ENCODE data around the gene ITGBL1.

Gene ITGBL1

GRCh38 chr13:101453784-101454201, 1.3 kb downstream of the ITGBL1 start:
- H3K4me1 ChIP-seq (ENCODE audit: control insufficient read depth in 1 of 2, insufficient read depth in 1 of 2, low read depth in 1 of 2, low read length in 1 of 2), result no peaks in the 10 kb centered on the region
- H3K27ac ChIP-seq, result no peak overlapping the region
- H3K9me3 ChIP-seq, result no peaks in the 10 kb centered on the region
- H3K4me3 ChIP-seq (ENCODE audit: low read depth in 1 of 2, low read length in 1 of 2), result no peak overlapping the region
- no peaks in the 10 kb centered on the region for H3K36me3 ChIP-seq
- peaks cover 37% of the 10 kb centered on the region for H3K27me3 ChIP-seq
- TF ChIP-seq, protein P1, sequence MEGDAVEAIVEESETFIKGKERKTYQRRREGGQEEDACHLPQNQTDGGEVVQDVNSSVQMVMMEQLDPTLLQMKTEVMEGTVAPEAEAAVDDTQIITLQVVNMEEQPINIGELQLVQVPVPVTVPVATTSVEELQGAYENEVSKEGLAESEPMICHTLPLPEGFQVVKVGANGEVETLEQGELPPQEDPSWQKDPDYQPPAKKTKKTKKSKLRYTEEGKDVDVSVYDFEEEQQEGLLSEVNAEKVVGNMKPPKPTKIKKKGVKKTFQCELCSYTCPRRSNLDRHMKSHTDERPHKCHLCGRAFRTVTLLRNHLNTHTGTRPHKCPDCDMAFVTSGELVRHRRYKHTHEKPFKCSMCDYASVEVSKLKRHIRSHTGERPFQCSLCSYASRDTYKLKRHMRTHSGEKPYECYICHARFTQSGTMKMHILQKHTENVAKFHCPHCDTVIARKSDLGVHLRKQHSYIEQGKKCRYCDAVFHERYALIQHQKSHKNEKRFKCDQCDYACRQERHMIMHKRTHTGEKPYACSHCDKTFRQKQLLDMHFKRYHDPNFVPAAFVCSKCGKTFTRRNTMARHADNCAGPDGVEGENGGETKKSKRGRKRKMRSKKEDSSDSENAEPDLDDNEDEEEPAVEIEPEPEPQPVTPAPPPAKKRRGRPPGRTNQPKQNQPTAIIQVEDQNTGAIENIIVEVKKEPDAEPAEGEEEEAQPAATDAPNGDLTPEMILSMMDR (IDR thresholded peaks at IDR 0.05), result no peak

GRCh38 chr13:101454767-101455166, 2.3 kb downstream of the ITGBL1 start:
- no peaks in the 10 kb centered on the region for H3K36me3 ChIP-seq
- peaks cover 37% of the 10 kb centered on the region for H3K27me3 ChIP-seq
- no peak overlapping the region for H3K4me3 ChIP-seq (ENCODE audit: low read depth in 1 of 2, low read length in 1 of 2)
- no peaks in the 10 kb centered on the region for H3K9me3 ChIP-seq
- no peak overlapping the region for H3K27ac ChIP-seq
- H3K4me1 ChIP-seq (ENCODE audit: control insufficient read depth in 1 of 2, insufficient read depth in 1 of 2, low read depth in 1 of 2, low read length in 1 of 2), result no peaks in the 10 kb centered on the region
- TF ChIP-seq, protein P1 (IDR thresholded peaks at IDR 0.05), result no peak

GRCh38 chr13:101455863-101456262, 3.4 kb downstream of the ITGBL1 start:
- no peak overlapping the region for H3K27ac ChIP-seq
- no peaks in the 10 kb centered on the region for H3K9me3 ChIP-seq
- TF ChIP-seq, protein P1 (IDR thresholded peaks at IDR 0.05), result no peak
- no peak overlapping the region for H3K4me3 ChIP-seq (ENCODE audit: low read depth in 1 of 2, low read length in 1 of 2)
- H3K4me1 ChIP-seq (ENCODE audit: control insufficient read depth in 1 of 2, insufficient read depth in 1 of 2, low read depth in 1 of 2, low read length in 1 of 2), result no peaks in the 10 kb centered on the region
- peaks cover 37% of the 10 kb centered on the region for H3K27me3 ChIP-seq
- H3K36me3 ChIP-seq, result no peaks in the 10 kb centered on the region

GRCh38 chr13:101457176-101457575, 4.7 kb downstream of the ITGBL1 start:
- Histone ChIP-seq H3K4me1 (ENCODE audit: control insufficient read depth in 1 of 2, insufficient read depth in 1 of 2, low read depth in 1 of 2, low read length in 1 of 2) (no peaks in the 10 kb centered on the region), H3K9me3 (no peaks in the 10 kb centered on the region), H3K27me3 (peaks cover 32% of the 10 kb centered on the region), H3K36me3 (no peaks in the 10 kb centered on the region), H3K4me3 (ENCODE audit: low read depth in 1 of 2, low read length in 1 of 2) (no peak overlapping the region), H3K27ac (no peak overlapping the region)
- TF ChIP-seq, protein P1 (IDR thresholded peaks at IDR 0.05), result no peak

DNA sequence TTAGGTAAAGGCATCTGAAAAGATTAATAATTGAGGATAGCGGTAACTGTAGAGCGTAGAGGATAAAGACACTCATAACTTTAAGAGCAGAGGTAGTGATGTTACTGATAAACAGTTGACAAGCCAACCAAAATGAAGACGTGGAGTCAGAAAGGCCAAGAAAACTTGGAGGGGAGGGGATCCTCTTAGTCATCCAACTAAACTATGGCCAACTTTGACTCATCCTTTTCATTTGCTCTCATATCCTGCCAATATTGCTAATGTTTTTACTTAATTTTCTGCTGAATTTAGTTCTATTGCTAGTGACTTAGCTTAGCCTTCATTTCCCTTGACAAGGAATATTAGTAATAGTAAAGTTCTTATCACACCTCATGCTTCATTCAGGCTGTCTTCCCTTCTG, 13.4 kb downstream of the ITGBL1 start:
- Histone ChIP-seq H3K4me3 (ENCODE audit: low read depth in 1 of 2, low read length in 1 of 2) (no peak overlapping the region), H3K27me3 (no peaks in the 10 kb centered on the region), H3K36me3 (no peaks in the 10 kb centered on the region), H3K9me3 (no peaks in the 10 kb centered on the region), H3K4me1 (ENCODE audit: control insufficient read depth in 1 of 2, insufficient read depth in 1 of 2, low read depth in 1 of 2, low read length in 1 of 2) (no peaks in the 10 kb centered on the region), H3K27ac (no peak overlapping the region)
- TF ChIP-seq, protein P1 (IDR thresholded peaks at IDR 0.05), result no peak

DNA sequence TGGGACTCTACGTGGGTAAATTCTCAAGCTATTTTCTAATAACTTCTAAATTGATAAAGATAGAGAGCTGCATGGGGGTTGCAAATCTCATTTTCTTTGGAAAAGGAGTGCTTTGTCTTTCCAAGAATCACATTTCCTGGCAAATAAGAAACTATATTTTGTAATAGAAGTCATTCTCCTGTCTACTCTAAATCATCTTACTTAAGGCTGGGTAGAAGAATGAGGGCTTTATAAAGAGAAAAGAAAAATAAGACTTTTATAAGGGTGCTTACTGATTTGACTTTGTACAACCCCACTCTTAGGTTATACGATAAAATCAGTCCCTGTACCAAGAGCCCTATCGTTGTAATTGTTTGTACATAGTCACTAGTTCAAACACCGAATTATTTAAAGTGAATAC, 14.9 kb downstream of the ITGBL1 start:
- TF ChIP-seq, protein P1 (IDR thresholded peaks at IDR 0.05), result no peak
- H3K27me3 ChIP-seq, result no peaks in the 10 kb centered on the region
- H3K4me3 ChIP-seq (ENCODE audit: low read depth in 1 of 2, low read length in 1 of 2), result no peak overlapping the region
- H3K4me1 ChIP-seq (ENCODE audit: control insufficient read depth in 1 of 2, insufficient read depth in 1 of 2, low read depth in 1 of 2, low read length in 1 of 2), result no peaks in the 10 kb centered on the region
- no peaks in the 10 kb centered on the region for H3K36me3 ChIP-seq
- H3K9me3 ChIP-seq, result no peaks in the 10 kb centered on the region
- H3K27ac ChIP-seq, result no peak overlapping the region

Measured in neutrophil (primary cell).